Measurements from ENCODE around the gene CDAN1. TPM values are rescaled to one million over a fixed set of nuclear protein-coding genes. Genes with fewer than 3 reads are reported as not detected.

Gene CDAN1
- 0.27 and 2.2 TPM in 2 replicates for polyA plus RNA-seq

GRCh38 chr15:42736793-42737528, at the start of gene CDAN1:
TSS of gene CDAN1 (minus strand) at chr15:42737128. CDS start at chr15:42737102, 26 bp downstream.

Other genes with a start within 250 kb of the CDAN1 start
- 20.3 and 28.7 TPM in 2 replicates for gene ZNF106, start 246.0 kb downstream of the CDAN1 start, polyA plus RNA-seq
- gene SNAP23, start 241.5 kb downstream of the CDAN1 start, polyA plus RNA-seq, result 9.2 and 10.6 TPM in 2 replicates
- 2.0 and 4.2 TPM in 2 replicates for gene LRRC57, start 188.3 kb downstream of the CDAN1 start, polyA plus RNA-seq
- gene HAUS2, start 188.3 kb downstream of the CDAN1 start, polyA plus RNA-seq, result 28.5 and 36.6 TPM in 2 replicates
- 0.17 and 0.27 TPM in 2 replicates for gene STARD9, start 161.5 kb downstream of the CDAN1 start, polyA plus RNA-seq
- 17.2 and 20.7 TPM in 2 replicates for gene TTBK2, start 183.7 kb upstream of the CDAN1 start, polyA plus RNA-seq

Data from Purkinje cell (primary cell).